IPS DF 4.7 (cell line): ENCODE measurements around the gene TCEAL1.
"Not testable (repeated sequence)": the region's sequence is repeated elsewhere in the genome, so short reads cannot be mapped to it uniquely, and the experiment has no call there.

Experiments
- DNase-seq: peaks from one replicate; pipeline ENCODE4 v3.0.0-alpha.2; 2013; ENCODE audit warnings: low spot score; ENCODE audit errors: extremely low read depth

Gene TCEAL1, protein sequence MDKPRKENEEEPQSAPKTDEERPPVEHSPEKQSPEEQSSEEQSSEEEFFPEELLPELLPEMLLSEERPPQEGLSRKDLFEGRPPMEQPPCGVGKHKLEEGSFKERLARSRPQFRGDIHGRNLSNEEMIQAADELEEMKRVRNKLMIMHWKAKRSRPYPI

DNA sequence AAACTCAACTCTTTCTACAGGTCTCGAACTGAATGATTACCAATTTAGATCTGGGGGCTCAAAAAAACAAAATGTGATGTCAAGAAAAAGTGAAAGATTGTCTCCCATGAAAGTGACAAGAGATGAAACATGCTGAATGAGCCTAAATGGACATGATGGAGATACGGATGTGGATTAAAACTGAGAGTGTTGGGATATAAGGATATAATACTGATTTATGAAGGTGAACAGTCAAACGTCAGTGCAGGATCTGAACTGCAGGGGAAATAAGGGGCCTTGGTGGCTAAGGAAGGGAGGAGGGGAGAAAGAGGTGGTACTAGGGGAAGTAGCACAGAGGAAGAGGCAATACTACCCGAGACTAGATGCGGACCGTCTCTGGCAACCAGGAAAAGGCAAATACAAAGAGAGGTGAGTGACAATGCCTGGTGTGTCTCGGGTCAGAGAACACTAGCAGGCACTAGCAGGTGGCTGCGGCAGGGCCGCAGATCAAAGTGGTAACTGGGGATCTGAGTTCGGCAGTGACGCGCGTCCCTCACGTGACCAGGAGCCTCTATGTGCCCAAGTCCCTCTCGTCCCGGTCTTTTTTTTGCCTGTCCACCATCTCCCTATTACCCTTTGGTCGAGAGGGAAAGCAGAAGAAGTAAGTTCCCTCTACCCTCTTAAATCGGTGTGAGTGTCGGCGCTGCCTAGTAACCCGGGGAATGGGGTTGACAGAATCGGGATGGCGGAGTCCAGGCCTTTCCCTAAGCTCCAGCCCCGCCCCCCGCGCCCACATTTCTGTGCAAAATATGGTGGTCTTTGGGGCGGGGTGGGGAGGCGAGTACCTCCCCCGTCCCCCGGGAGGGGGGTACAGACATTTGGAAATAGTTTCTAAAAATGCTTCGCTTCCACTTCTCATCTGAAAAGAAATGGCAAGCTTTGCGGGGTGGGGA is at the start of gene TCEAL1:
TCEAL1 (plus strand) TSS at position 590 of the 932 bp plus-strand sequence. CDS start 942 bp downstream, outside the sequence.
- no peak for DNase-seq

DNA sequence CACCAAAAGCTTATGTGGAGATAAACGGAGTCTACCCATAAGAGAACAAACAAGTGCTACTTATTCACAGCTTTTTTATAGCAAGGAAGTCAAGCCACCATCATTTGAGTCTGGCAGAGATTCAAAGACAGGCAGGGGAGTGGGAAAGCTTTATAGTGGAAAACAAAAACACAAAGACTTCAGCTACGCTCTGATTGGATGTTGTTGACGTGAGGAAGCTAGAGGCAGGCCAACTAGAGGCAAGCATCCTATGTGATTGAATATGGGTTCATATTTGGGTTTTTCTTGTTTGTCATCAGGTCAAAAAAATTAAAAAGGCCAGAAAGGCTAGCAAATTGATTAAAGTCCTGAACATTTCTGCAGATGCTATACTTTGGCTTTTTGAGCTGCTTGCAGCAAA is 44.2 kb upstream of the TCEAL1 start:
- no peak for DNase-seq

DNA sequence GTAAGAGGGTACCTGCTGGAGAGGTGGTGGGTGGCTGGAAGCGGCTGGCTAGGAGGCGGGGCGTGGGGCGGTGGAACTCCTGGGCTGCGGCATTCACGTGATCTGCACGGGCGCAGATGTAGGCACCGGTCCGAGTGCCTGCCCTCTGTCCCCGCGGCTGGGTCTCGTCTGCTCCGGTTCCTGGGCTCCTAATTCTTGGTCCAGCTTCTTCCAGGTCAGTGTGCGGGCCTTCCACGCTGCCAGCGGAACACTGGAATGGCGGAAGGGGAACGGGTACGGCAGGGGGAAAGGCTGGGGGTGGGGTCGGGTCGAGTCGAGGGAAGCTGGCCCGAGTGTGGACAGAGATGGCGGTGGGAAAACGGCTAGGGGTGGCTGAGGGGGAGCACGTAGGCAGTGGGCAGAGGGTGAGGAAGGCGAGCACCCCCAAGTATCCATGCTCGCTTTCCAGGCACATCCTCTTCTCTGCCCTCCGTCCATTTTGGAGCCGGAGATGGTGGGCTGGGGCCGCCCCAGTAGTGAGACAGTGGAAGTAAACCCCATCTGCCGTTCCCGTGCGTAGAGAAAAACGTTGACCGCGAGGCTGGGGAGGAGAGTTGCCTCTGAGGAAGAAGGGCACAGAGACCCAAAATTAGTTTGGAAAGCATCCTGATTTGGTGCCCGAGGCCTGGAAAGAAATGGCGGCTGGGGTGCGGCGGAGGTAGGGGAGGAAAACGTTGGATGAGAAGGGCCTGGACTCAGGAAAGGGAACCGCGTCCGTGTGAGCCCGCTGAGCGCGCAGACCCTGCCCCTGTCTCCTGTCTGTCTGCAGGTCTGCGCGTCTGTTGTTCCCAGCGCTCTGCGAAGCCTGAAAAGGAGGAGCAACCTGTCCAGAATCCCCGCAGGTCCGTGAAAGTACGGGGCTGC is 43.1 kb upstream of the TCEAL1 start, which contains the start of gene TCEAL4:
TCEAL4 (plus strand) TSS at position 105 of the 903 bp plus-strand sequence. CDS start 1,161 bp downstream, outside the sequence.
- no peak for DNase-seq

DNA sequence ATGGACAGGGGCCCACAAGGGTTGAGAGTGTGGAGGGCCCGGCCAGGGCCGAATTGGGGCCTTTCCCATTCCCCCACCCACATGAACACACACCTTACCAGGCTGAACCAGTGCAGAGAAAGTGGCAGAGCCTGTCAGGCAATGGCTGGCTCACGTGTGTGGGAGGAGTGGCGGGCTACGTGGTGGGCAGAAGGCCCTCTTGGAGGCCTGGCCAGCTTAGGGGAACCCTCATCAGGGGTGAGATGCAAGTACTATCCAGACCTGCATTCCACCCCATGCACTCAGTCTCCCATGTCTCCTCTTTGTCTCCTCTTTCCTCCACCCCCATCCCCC is 42.5 kb upstream of the TCEAL1 start:
- DNase-seq: no peak

DNA sequence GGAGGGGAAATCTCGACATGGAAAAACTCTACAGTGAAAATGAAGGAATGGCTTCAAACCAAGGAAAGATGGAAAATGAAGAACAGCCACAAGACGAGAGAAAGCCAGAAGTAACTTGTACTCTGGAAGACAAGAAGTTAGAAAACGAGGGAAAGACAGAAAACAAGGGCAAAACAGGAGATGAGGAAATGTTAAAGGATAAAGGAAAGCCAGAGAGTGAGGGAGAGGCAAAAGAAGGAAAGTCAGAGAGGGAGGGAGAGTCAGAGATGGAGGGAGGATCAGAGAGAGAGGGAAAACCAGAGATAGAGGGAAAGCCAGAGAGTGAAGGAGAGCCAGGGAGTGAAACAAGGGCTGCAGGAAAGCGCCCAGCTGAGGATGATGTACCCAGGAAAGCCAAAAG is 42.1 kb upstream of the TCEAL1 start:
- DNase-seq: no peak

DNA sequence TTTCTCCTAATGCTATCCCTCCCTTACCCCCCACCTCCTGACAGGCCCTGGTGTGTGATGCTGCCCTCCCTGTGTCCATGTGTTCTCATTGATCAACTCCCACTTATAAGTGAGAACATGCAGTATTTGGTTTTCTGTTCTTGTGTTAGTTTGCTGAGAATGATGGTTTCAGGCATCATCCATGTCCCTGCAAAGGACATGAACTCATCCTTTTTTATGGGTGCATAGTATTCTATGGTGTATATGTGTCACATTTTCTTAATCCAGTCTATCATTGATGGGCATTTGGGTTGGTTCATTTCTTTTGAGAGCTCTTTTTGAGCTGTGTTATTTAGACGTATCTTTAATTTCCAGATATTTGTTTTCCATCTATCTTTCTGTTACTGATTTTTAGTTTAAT is 36.5 kb upstream of the TCEAL1 start:
- not testable (repeated sequence) for DNase-seq

DNA sequence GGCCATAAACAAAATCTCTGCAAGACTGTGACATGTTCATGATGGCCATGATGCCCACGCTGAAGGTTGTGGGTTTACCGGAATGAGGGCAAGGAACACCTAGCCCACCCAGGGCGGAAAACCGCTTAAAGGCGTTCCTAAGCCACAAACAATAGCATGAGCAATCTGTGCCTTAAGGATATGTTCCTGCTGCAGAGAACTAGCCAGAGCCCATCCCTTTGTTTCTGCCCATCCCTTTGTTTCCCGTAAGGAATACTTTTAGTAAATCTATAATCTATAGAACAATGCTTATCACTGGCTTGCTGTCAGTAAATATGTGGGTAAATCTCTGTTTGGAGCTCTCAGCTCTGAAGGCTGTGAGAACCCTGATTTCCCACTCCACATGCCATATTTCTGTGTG is 33.6 kb upstream of the TCEAL1 start:
- DNase-seq: not testable (repeated sequence)

DNA sequence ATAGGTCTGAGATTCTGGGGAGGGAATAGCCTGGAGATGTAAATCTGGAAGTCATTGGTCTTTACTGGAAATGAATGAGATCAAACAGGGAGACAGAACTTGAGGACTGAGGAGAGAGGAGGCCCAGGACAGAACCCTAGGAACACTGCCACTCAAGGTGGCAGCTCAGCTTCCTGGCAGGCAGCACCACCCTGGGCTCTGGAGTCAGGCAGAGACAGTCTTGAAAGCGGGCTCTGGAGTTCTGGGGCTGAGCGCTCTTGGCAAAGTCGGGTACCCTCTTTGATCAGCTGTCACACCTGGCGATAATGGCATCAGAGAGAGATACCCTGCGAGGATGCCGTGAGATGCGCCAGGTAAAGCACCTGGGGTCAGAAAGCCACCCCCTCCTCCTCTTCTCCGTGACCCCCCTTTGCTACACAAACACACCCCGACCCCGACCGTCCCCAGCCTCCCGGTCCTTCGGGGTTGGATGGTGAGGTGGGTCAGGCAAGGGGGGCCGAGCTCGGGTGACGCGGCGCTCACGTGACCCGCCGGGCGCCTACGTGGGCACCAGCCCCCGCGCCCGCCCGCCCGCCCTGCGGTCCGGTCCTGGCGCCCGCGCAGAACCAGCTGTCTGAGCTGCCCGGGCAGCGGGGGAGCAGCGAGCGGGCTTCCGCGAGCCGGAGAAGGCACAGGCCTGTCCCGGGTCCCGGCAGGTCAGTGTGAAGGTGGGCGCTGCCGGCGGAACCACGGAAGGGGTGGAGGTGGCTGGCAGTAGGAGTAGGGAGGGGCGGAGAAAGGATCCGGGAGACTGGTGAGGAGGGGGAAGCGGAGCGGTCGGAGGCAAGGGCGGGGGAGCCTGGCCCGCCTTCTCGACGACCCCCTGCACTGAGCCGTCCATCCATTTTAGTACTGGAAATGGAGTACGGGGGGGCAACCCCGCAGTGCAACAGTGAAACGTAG is 21.1 kb upstream of the TCEAL1 start, which contains the start of gene TCEAL3:
TCEAL3 (plus strand) TSS at position 600 of the 942 bp plus-strand sequence. CDS start 1,102 bp downstream, outside the sequence.
- DNase-seq: no peak

DNA sequence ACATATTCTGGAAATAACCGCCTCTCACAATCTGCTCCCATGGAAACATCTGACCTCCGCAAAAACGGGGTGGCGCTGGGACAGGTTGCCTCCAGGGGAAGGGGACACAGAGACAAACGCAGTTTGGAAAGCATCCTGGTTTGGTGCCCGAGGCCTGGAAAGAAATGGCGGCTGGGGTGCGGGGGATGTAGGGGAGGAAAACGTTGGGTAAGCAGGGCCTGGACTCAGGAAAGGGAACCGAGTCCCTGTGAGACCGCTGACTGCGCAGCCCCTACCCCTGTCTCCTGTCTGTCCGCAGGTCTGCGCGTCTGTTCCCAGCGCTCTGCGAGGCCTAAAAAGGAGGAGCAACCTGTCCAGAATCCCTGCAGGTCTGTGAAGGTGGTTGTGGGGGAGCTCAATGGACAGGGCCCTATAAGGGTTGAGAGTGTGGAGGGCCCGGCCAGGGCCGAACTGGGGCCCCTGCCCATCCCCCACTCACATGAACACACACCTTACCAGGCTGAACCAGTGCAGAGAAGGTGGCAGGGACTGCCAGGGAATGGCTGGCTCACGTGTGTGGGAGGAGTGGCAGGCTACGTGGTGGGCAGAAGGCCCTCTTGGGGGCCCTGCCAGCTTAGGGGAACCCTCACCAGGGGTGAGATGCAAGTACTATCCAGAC is 20.3 kb upstream of the TCEAL1 start:
- DNase-seq: no peak

DNA sequence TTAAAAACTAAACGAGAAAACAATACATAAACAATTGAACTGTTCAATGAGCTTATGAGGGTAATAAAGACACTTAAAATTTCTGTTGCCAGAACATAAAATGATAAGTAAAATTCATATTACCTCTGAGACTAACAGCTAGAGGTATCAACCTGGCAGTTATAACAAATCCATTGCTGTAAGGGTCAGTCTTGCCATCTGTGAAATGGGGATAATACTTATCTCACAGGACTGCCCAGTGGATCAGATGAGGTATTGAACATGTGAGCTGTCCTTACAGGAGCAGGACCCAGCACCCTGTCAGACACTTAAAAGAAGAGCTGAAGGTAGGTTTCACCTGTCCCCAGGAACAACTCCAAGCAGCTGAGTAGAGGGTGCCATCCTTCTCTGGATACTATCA is 18.5 kb upstream of the TCEAL1 start:
- DNase-seq: no peak

DNA sequence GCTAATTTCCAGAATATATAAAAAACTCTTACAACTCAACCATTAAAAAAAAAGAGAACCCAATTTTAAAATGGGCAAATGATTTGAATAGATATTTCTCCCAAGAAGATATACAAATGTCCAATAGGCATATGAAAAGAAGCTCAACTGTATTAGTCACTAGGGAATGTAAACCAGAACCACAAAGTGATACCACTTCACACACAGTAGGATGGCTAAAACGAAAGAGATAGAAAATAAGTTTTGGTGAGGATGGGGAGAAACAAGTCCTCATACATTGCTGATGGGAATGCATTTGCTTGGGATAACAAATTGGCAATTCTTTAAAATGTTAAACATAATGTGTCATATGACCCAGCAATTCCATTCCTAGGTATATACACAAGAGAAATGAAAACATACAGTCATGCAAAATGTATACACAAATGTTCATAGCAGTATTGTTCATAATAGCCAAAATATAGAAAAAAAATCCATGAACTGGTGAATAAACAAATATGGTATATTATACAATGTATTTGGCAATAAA is 15.3 kb upstream of the TCEAL1 start:
- DNase-seq: no peak

DNA sequence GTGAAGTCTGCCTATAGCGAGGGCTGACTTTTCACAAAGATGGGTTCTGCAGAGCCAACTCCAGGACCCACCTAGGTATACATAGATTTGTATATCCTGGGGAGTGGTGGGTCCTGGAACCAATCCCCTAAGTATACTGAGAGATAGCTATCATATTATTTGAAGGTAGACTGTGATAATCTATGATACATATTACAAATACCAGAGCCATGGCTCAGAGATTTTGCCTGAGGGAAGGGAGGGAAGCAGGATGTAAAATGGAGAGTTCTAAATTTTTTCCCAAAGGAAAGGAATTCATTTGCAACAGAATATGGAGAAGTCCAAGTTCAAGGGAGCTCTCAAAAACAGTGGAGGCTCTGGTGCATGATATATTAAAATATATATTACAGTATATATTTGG is 13.8 kb upstream of the TCEAL1 start:
- no peak for DNase-seq

DNA sequence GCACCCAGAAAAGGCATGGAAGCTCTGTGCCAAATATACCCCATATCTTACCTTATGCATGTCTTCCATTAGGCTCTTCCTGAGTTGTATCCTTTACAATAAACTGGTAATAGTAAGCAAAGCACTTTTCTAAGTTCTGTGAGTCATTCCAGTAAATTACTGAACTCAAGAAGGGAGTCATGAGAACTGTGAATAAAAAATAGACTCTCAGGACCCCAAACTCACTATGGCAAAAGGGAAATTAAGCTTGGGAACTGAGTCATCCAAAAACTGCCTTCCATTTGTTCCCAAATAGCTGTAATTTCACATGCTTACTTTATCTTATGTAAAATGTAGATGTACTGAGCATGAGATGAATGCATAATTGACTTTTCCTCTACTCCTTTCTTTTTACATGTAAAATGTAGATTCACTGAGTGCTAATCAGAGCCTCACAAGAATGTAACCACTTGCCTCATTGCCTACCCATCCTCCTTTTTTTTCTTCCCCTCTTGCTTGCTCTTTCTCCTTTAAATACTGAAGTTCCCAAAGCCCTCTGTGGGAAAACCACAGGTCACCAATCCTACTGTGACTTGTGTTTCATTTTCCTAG is 12.9 kb upstream of the TCEAL1 start:
- DNase-seq: no peak

DNA sequence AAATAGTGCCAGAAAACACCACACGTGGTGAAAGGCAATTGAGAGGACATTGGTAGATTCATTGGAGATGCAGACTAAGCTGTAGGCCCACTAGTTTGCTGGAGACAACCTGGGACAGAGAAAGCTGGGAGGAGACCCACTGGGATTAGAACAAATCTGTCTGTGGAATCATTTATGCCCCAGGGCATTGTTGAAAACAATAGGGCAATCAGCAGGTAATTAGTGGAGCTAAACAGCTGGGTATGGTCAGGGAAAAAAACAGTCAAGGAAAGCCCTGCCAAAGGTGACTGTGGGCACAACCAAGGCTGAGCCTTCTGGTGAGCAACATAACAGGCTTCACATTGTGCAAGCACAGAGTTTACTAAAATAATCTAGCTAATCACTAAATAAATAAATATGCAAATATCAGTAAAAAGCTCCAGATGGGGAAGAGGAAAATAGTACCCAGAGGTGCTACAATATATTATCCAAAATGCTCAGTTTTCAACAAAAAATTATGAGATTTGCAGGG is 12.0 kb upstream of the TCEAL1 start:
- DNase-seq: no peak

DNA sequence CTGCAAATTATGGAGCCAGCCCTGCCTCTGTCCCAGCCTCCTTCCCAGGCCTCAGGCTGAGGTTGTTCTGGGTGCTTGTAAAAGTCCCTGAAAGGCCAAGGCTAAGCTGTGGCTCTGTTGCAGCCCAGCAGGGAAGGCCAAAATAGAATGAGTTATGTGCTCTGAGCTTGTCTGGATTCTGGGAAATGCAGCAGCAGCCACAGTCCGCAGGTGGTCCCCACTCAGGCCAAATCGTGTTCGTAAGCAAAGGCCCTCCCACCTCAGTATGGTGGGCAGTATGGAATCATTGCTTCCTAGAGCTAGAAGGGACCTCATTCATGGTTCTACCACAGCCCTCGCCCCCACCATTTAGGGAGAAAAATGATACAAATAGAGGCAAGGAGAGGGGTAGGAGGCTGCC is 4.7 kb upstream of the TCEAL1 start:
- DNase-seq: no peak

DNA sequence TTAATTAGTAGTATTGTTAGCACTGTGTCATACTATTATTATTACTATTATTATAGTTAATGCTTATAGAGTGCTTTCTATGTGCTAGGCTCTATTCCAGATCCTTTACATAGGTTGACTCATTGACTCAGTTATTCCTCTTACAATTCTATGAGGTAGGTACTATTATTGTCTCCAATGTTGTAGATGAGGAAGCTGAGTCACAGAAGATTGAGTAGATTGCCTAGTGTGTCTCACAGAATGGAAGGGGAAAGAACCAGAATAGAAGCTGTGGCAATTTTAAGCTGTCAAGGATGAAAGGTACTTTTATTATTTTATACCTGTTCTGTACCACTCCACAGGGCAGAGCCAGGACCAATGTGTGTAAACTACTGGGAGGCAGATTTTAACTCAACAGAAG is 1.9 kb upstream of the TCEAL1 start:
- no peak for DNase-seq

DNA sequence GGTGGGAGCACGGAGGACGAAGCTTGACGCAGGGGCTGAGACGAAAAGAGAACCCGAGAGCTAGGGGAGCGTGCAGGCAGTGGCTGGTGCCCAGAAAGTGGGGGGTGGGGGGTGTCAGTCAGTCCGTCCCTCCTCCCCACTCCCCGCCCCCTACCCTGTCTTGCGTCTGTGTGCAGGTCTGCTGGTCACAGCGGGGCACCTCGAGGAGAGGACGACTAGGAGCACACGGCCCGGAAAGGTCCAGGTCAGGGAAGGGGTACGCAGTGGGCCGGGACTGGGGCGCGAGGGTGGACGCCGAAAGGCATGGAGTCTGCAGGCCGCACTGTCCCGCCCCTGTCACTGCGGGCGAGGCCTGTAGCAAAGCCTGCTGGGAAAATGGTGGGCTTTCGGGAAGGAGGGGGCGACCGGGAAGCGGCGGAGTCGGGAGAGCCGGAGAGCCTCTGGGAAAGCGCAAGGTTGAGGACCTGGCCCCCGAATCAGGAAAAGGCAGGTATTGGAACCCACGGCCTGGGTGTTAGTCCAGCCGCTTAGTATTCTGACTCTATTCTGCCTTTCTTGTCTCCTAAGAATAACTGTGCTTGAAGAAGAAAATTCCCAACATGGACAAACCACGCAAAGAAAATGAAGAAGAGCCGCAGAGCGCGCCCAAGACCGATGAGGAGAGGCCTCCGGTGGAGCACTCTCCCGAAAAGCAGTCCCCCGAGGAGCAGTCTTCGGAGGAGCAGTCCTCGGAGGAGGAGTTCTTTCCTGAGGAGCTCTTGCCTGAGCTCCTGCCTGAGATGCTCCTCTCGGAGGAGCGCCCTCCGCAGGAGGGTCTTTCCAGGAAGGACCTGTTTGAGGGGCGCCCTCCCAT is 769 bp downstream of the TCEAL1 start:
- DNase-seq: no peak

DNA sequence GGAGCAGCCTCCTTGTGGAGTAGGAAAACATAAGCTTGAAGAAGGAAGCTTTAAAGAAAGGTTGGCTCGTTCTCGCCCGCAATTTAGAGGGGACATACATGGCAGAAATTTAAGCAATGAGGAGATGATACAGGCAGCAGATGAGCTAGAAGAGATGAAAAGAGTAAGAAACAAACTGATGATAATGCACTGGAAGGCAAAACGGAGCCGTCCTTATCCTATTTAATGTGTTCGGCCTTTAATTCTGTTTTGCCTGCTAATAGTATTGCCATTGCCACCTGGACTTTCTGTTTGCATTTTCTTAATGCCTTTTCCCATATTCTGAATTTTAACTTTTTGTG is 1.4 kb downstream of the TCEAL1 start:
- no peak for DNase-seq
